Measurements from ENCODE around the gene AKAP12.

DNA sequence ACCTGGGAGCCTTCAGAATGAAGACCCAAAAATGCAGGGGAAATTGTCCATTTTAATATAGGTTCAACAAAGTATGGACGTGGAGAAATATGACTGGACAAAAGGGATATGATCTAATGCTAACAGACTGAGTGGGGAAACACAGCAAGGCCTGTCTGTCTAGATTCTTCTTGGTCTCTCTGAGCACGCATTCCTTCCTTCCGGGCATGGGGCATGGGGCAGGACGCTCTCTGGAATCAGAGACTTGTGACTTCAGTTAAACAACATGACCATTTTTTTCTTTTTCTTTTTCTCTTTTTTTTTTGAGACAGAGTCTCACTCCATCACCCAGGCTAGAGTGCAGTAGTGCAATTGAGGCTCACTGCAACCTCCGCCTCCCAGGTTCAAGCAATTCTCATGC lies 119.7 kb downstream of the AKAP12 start:
- no peak for TF ChIP-seq POLR2AphosphoS5 (IDR thresholded peaks at IDR 0.05)
- TF ChIP-seq, protein P1, sequence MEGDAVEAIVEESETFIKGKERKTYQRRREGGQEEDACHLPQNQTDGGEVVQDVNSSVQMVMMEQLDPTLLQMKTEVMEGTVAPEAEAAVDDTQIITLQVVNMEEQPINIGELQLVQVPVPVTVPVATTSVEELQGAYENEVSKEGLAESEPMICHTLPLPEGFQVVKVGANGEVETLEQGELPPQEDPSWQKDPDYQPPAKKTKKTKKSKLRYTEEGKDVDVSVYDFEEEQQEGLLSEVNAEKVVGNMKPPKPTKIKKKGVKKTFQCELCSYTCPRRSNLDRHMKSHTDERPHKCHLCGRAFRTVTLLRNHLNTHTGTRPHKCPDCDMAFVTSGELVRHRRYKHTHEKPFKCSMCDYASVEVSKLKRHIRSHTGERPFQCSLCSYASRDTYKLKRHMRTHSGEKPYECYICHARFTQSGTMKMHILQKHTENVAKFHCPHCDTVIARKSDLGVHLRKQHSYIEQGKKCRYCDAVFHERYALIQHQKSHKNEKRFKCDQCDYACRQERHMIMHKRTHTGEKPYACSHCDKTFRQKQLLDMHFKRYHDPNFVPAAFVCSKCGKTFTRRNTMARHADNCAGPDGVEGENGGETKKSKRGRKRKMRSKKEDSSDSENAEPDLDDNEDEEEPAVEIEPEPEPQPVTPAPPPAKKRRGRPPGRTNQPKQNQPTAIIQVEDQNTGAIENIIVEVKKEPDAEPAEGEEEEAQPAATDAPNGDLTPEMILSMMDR (IDR thresholded peaks at IDR 0.05): no peak
- TF ChIP-seq POLR2A (IDR thresholded peaks at IDR 0.05): no peak
